ENCODE results near the gene IL23R. TPM values are rescaled to one million over a fixed set of nuclear protein-coding genes. Genes with fewer than 3 reads are reported as not detected.

IL23R gene
- total and polyA plus RNA-seq, 2 of the 8 experiments (the other 6 are each of a cell fraction or from before 2014, with no cell fraction given): not detected

- no peak for TF ChIP-seq CHD1 (IDR thresholded peaks at IDR 0.05; ENCODE audit: low read depth, low read length)
- TF ChIP-seq TCF12 (IDR thresholded peaks at IDR 0.05; ENCODE audit: low read depth, low read length): no peak
- TF ChIP-seq SIRT6 (IDR thresholded peaks at IDR 0.05; ENCODE audit: low read length): no peak
- no peak for TF ChIP-seq GTF2F1 (IDR thresholded peaks at IDR 0.05; ENCODE audit: borderline replicate concordance, low read depth, low read length)
These were observed 48.1 kb upstream of the IL23R start (continued) for GRCh38 chr1:67118191-67118590.

Data from H1 (cell line).